Astrocyte of the cerebellum (primary cell): ENCODE measurements around the gene RGMA.
"Not testable (repeated sequence)": the region's sequence is repeated elsewhere in the genome, so short reads cannot be mapped to it uniquely, and the experiment has no call there.

ENCODE experiments used
- DNase-seq: peaks from one replicate; pipeline ENCODE4 v3.0.0-alpha.2; 2011; ENCODE audit warnings: low read depth
- H3K4me3 ChIP-seq: 2 replicates; pipeline ENCODE4 v1.5.1; 2011; ENCODE audit warnings: mild to moderate bottlenecking, low read depth, low read length, moderate library complexity
- in situ Hi-C: cut with HindIII; loops from 2 replicates; pipeline ENCODE4 v1.10.0; 2017; ENCODE audit warnings: low sequenced_read_pairs
- TF ChIP-seq, protein P1 (sequence below): IDR thresholded peaks from 2 replicates; pipeline ENCODE4 v1.5.1; 2012; ENCODE audit warnings: low read length, low read depth, moderate library complexity, mild to moderate bottlenecking; ENCODE audit errors: missing control alignments

Gene RGMA

DNA sequence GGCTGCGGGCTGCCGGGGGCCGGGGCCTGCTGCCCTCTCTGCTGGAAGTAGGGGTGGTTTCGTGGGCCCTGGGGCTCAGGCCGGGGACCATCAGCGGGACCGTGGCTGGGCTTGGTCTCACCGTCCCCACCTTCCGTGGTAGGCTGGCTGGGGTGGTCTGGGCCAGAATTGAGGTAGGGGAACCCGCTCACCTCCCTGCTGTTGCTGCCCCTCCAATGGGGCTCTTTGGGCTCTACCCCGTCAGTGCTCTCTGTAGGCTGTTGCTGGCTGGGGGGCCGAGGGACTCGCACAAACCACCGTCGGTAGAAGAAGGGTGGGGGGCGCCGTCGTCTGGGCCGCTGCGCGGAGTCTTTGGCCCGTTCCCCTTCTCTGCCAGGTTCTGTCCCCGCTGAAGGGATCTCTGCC lies 23.4 kb downstream of the RGMA start:
- in situ Hi-C loops = no loop called here
- no peak overlapping the region for H3K4me3 ChIP-seq
- DNase-seq = no peak
- TF ChIP-seq, protein P1, sequence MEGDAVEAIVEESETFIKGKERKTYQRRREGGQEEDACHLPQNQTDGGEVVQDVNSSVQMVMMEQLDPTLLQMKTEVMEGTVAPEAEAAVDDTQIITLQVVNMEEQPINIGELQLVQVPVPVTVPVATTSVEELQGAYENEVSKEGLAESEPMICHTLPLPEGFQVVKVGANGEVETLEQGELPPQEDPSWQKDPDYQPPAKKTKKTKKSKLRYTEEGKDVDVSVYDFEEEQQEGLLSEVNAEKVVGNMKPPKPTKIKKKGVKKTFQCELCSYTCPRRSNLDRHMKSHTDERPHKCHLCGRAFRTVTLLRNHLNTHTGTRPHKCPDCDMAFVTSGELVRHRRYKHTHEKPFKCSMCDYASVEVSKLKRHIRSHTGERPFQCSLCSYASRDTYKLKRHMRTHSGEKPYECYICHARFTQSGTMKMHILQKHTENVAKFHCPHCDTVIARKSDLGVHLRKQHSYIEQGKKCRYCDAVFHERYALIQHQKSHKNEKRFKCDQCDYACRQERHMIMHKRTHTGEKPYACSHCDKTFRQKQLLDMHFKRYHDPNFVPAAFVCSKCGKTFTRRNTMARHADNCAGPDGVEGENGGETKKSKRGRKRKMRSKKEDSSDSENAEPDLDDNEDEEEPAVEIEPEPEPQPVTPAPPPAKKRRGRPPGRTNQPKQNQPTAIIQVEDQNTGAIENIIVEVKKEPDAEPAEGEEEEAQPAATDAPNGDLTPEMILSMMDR = no peak

DNA sequence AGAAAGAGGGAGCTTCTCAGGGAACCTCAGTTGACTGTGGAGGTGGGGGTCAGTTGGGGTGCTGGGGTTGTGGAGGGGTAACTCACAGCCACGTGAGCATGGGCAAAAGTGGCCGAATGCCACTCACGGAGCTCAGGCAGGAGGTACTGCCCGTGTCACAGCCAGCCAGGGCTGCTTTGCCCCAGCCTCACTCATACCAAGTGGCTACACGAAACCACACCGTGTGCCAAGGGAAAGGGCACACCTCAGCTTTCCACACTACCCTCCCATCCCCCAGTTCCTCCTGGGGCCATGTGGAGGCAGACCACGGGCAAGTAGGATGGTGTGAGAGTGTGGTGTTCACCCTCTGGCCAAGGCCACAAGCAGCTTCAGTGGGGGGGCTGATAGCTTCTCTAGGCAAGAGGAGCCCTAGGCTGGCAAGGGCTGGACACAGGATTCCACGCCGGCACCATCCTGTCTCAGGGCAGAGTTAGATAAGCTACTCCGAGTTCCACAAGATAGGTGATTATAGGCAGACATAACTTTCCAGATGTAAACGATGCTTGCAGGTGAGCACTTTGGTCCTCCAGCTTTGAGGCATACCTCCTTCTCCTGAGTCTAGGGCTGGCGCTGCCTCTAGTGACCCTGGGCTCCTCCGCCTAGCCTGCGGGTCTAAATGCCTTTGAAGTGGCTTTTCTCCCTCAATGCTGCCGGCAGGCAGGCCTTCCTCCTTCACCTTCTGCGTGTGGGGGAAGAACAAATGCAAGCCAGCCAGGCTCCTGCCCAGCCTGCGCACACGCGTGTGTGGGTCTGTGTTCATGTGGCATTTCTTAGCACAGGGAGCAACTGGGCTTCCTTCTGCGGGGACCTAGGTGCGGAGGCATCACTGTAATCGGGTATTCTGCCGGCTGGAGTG lies 25.0 kb downstream of the RGMA start:
- TF ChIP-seq, protein P1 = no peak
- DNase-seq = no peak
- no peak overlapping the region for H3K4me3 ChIP-seq
- in situ Hi-C loops = no loop called here

DNA sequence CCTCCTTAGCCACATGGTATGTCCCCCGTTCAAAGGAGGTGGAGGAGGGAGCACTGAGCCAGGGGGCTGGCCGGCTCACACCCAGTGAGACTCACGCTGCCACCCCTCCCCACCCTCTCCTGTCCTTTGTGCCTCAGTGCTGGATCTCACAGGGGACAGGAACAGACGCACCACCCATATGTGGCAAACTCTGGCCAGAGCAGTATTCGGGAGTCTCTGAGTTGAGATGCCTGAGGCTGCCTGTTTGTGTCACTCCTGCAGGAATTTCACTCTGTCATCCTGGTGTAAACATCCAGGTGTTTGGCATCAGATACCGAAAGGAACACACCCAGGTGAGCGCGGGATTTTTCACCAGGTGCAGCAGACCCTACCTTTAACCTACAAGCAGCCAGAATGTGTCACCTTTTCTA lies 25.7 kb downstream of the RGMA start:
- in situ Hi-C loops = no loop called here
- no peak for DNase-seq
- no peak overlapping the region for H3K4me3 ChIP-seq
- TF ChIP-seq, protein P1 = no peak

DNA sequence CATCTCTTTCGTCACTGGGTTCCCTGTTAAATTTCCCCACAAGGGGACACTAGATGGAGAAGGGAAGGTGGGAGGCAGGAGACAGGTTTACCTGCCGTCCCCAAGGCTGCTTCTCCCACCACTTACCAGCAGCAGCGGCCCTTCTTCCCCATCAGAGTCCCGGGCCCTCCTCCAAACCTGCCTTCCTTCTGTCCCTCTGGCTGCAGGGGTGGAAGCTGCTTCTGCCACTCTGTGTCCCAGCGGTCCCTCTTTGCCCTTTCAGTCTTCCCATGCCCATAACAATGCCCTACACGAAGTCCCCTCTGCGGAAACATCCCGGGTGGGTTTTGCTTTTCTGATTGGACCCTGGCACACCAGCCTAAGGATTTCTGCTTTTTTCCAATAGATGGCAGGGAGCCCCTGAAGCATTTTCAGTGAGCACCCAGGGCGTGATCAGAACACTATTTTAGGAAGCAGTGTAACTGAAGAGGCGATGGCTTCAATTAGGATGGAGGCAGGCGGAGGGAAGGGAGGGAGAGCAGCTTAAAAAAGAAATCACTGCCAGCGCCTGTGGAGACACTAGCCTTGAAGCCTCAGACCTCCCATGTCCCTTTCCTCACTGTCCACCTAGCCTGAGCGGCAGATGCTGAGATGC lies 26.3 kb downstream of the RGMA start:
- H3K4me3 ChIP-seq, DNase-seq, in situ Hi-C loops: not testable (repeated sequence)

GRCh38 chr15:93060336-93061248 lies 28.4 kb downstream of the RGMA start:
- DNase-seq = no peak
- H3K4me3 ChIP-seq = no peak overlapping the region
- TF ChIP-seq, protein P1 = no peak
- in situ Hi-C loops = no loop called here

GRCh38 chr15:93059442-93059841 lies 29.6 kb downstream of the RGMA start:
- in situ Hi-C loops = no loop called here
- DNase-seq = no peak
- H3K4me3 ChIP-seq = no peak overlapping the region
- TF ChIP-seq, protein P1 = no peak
